Small intestine (tissue), 7 donors: ENCODE measurements around the gene LHFPL6. TPM values are rescaled to one million over a fixed set of nuclear protein-coding genes. Genes with fewer than 3 reads are reported as not detected.

Experiments
- DNase-seq, 2 donors: peaks; one replicate each; pipeline versions ENCODE4 v3.0.0 to v3.0.0-alpha.2; 2013
- FAIRE-seq: peaks from 2 replicates; lab custom pipeline; 2012; peaks lifted over from hg19 to GRCh38; lab: Jason Lieb, UNC
- H3K27ac ChIP-seq, 3 donors: one replicate each; pipeline ENCODE4 v1.5.1; 2013; ENCODE audit warnings: low read length in 2 of 3, mild to moderate bottlenecking in 2 of 3, control low read depth in 1 of 3, inconsistent platforms in 1 of 3, low read depth in 1 of 3, moderate library complexity in 1 of 3
- H3K27me3 ChIP-seq, 3 donors: one replicate each; pipeline ENCODE4 v1.6.1; 2013; ENCODE audit warnings: low read length in 3 of 3, inconsistent platforms in 1 of 3; ENCODE audit not compliant: control insufficient read depth in 3 of 3, insufficient read depth in 3 of 3
- H3K36me3 ChIP-seq, 3 donors: one replicate each; pipeline ENCODE4 v1.6.1; 2013; ENCODE audit warnings: low read length in 3 of 3, inconsistent platforms in 1 of 3, low read depth in 1 of 3, mild to moderate bottlenecking in 1 of 3, moderate library complexity in 1 of 3; ENCODE audit not compliant: control insufficient read depth in 3 of 3, insufficient read depth in 2 of 3
- H3K4me1 ChIP-seq, 3 donors: one replicate each; pipeline ENCODE4 v1.6.1; 2013; ENCODE audit warnings: low read length in 2 of 3, inconsistent platforms in 1 of 3, low read depth in 1 of 3, mild to moderate bottlenecking in 1 of 3, moderate library complexity in 1 of 3; ENCODE audit not compliant: control insufficient read depth in 3 of 3, insufficient read depth in 2 of 3
- H3K4me3 ChIP-seq, 3 donors: one replicate each; pipeline ENCODE4 v1.5.1; 2013; ENCODE audit warnings: low read length in 3 of 3, control low read depth in 1 of 3, inconsistent platforms in 1 of 3, low read depth in 1 of 3, mild to moderate bottlenecking in 1 of 3, moderate library complexity in 1 of 3
- H3K9me3 ChIP-seq, 2 donors: one replicate each; pipeline ENCODE4 v1.6.1; 2013; ENCODE audit warnings: low read depth in 1 of 2, low read length in 1 of 2; ENCODE audit not compliant: control insufficient read depth in 2 of 2, insufficient read depth in 1 of 2
- WGBS, 3 donors: extraction: QIAGEN DNeasy Blood & Tissue Kit; methylation state at CpG; one replicate each; pipeline ENCODE4 v1.1.7; 2013; 5-methylcytosine and 5-hydroxymethylcytosine counted together
- polyA plus RNA-seq, 4 donors: library from polyadenylated mRNA; stranded (reverse) in 3 of 4; unstranded in 1 of 4; fragments of 200-250 nt in 3 of 4; fragments of 120-200 nt in 1 of 4; gene quantifications; one replicate each; pipeline versions ENCODE4 v1.2.1 to v1.2.3, GENCODE V29; 2013
- donor health status: healthy with polysubstance abuse.
- donor health status: control.
- donor health status: control.
- donor health status: Bipolar disorder and iron deficiency.
- donor health status: healthy.

Gene LHFPL6
- polyA plus RNA-seq, 4 donors = 0.22 to 19.9 (median 5.1) TPM

DNA sequence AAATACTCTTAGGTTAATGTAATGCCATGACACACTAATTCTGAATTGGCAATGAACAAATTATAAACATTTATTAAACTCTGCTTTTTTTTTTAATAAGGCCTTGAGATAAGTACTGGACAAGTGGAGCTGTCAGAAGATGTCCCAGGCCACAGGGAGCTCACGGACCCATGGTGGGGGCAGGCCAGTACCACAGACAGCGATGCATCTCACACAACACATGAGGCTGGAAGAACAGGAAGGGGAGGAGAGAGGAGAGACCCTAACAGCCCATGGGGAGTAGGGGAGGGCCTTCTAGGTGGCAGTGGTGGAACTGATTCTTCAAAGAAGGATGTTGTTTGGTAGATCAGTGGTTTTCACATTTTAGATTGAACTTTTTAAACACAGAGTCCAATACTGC is 128.4 kb downstream of the LHFPL6 start:
- no peaks in the 10 kb centered on the region for H3K4me1 ChIP-seq
- WGBS, 3 donors = 89 to 93% (median 92%) methylated on average over 2 of the region's 2 CpGs
- FAIRE-seq (no peak), DNase-seq (no peak)
- H3K27ac ChIP-seq = no peak overlapping the region
- no peak overlapping the region for H3K4me3 ChIP-seq
- no peaks in the 10 kb centered on the region for H3K36me3 ChIP-seq
- no peaks in the 10 kb centered on the region for H3K9me3 ChIP-seq
- H3K27me3 ChIP-seq = no peaks in the 10 kb centered on the region

DNA sequence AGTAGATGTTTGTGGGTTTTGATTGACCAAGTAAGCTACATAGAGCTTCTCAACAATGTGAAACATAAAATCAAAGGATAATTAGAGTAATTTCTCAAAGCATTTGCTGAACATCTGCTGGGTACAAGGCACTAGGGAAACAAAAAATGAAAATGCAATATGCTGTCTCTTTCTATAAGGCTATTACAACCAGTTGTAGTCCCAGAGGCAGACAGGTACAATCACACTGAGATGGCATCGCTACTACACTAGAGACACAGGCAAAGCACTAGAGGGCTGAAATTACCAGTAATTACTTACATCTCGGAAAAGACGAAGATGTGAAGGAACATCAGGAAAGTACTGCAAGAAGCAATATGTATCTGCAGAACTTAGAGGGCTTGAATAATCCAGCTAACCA is 133.3 kb downstream of the LHFPL6 start:
- no peak overlapping the region for H3K4me3 ChIP-seq
- H3K27ac ChIP-seq = no peak overlapping the region
- FAIRE-seq (no peak), DNase-seq (no peak)
- H3K36me3 ChIP-seq = no peaks in the 10 kb centered on the region
- WGBS, 3 donors = 88 to 95% (median 90%) methylated on average over 3 of the region's 3 CpGs
- no peaks in the 10 kb centered on the region for H3K27me3 ChIP-seq
- no peaks in the 10 kb centered on the region for H3K9me3 ChIP-seq
- no peaks in the 10 kb centered on the region for H3K4me1 ChIP-seq

DNA sequence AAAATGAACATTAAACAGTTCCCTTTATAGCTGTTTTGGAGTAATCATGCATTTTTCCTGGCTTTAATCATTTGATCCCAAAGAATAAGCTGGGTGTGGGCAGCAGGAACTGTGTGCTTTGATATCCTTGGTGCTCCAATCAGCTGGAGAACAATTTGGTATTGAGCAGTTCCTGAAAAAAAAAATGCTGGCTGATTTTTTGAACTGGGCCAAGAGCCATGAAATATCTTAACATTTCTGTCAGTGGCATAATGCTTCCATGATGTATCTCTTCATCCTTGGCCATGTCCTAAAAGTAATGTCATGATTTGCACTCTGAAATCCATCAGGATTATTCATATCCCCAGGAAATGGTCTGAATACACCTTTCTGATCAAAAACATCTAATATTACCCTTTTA is 134.7 kb downstream of the LHFPL6 start:
- FAIRE-seq (no peak), DNase-seq (no peak)
- Histone ChIP-seq H3K4me1 (no peaks in the 10 kb centered on the region), H3K27me3 (no peaks in the 10 kb centered on the region), H3K4me3 (no peak overlapping the region), H3K9me3 (no peaks in the 10 kb centered on the region), H3K27ac (no peak overlapping the region), H3K36me3 (no peaks in the 10 kb centered on the region)

DNA sequence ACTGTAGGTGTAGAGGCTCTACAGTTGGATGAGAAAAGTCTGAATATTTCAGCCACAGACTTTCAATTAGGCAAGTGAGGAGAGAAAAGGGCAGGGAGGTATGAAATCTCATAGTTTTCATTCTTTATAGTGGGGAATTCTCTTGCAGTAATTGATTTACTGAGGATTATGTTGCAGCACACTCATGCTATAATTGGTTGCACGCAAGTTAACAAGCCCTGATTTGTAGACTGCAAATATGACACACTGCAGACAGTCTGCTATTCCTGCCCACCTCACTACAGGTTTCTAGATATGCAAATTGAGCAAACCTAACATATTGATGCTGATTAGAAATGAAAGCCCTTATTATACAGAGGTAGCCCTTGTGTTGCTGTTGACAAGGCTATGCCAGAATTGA is 139.4 kb downstream of the LHFPL6 start:
- no peaks in the 10 kb centered on the region for H3K36me3 ChIP-seq
- H3K27ac ChIP-seq = no peak overlapping the region
- H3K4me3 ChIP-seq = no peak overlapping the region
- H3K4me1 ChIP-seq = no peaks in the 10 kb centered on the region
- FAIRE-seq (no peak), DNase-seq (no peak)
- 90 to 98% (median 92%) methylated on average over 1 of the region's 1 CpG for whole genome bisulfite sequencing, 3 donors
- no peaks in the 10 kb centered on the region for H3K9me3 ChIP-seq
- no peaks in the 10 kb centered on the region for H3K27me3 ChIP-seq

- WGBS, 3 donors = 91 to 98% (median 95%) methylated on average over 4 of the region's 4 CpGs
- DNase-seq = no peak
- Histone ChIP-seq H3K4me3 (no peak overlapping the region), H3K4me1 (no peaks in the 10 kb centered on the region), H3K36me3 (no peaks in the 10 kb centered on the region), H3K27ac (no peak overlapping the region), H3K9me3 (no peaks in the 10 kb centered on the region), H3K27me3 (no peaks in the 10 kb centered on the region)
- no peak for FAIRE-seq
These were observed 140.1 kb downstream of the LHFPL6 start for GRCh38 chr13:39462906-39463305.

GRCh38 chr13:39462428-39462827 is 140.6 kb downstream of the LHFPL6 start:
- Histone ChIP-seq H3K9me3 (no peaks in the 10 kb centered on the region), H3K4me1 (no peaks in the 10 kb centered on the region), H3K36me3 (no peaks in the 10 kb centered on the region), H3K27me3 (no peaks in the 10 kb centered on the region), H3K27ac (no peak overlapping the region), H3K4me3 (no peak overlapping the region)
- DNase-seq = no peak
- no peak for FAIRE-seq
- 75 to 80% (median 80%) methylated on average over 2 of the region's 2 CpGs for WGBS, 3 donors

GRCh38 chr13:39461685-39462266 is 141.2 kb downstream of the LHFPL6 start:
- WGBS, 3 donors = 73 to 95% (median 88%) methylated on average over 1 of the region's 1 CpG
- Histone ChIP-seq H3K27ac (no peak overlapping the region), H3K4me3 (no peak overlapping the region), H3K4me1 (no peaks in the 10 kb centered on the region), H3K36me3 (no peaks in the 10 kb centered on the region), H3K27me3 (no peaks in the 10 kb centered on the region), H3K9me3 (no peaks in the 10 kb centered on the region)
- FAIRE-seq = no peak
- no peak for DNase-seq

DNA sequence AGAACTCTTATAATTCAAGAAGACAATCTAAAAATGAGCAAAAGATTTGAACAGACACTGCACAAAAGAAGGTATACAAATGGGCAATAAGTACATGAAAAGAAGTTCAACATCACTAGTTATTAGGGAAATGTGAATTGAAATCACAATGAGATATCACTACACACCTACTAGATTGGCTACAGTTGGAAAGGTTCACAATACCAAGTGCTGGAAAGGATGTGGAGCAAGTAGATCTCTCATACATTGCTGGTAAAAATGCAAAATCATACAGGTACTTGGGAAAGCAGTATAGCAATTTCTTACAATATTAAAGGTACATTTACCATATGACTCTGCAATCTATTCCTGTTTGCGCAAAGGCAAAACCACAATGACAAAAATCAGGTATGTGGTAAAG is 145.7 kb downstream of the LHFPL6 start:
- no peak overlapping the region for H3K27ac ChIP-seq
- H3K4me1 ChIP-seq = no peaks in the 10 kb centered on the region
- no peaks in the 10 kb centered on the region for H3K27me3 ChIP-seq
- H3K9me3 ChIP-seq = no peaks in the 10 kb centered on the region
- no peak overlapping the region for H3K4me3 ChIP-seq
- FAIRE-seq = no peak
- no peaks in the 10 kb centered on the region for H3K36me3 ChIP-seq
- WGBS, 3 donors = 91 to 97% (median 94%) methylated on average over 1 of the region's 1 CpG
- DNase-seq = no peak

- no peak overlapping the region for H3K27ac ChIP-seq
- 58 to 69% (median 61%) methylated on average over 4 of the region's 4 CpGs for WGBS, 3 donors
- H3K4me3 ChIP-seq = no peak overlapping the region
- FAIRE-seq = no peak
- no peaks in the 10 kb centered on the region for H3K4me1 ChIP-seq
- no peak for DNase-seq
- H3K36me3 ChIP-seq = no peaks in the 10 kb centered on the region
- no peaks in the 10 kb centered on the region for H3K9me3 ChIP-seq
- H3K27me3 ChIP-seq = no peaks in the 10 kb centered on the region
These were observed 147.3 kb downstream of the LHFPL6 start for GRCh38 chr13:39455521-39456175.
